Measurements from ENCODE around the gene FOXO1.
A peak's percentile ranks its signal among the peaks of the same experiment; 100 is the strongest.

Gene FOXO1

DNA sequence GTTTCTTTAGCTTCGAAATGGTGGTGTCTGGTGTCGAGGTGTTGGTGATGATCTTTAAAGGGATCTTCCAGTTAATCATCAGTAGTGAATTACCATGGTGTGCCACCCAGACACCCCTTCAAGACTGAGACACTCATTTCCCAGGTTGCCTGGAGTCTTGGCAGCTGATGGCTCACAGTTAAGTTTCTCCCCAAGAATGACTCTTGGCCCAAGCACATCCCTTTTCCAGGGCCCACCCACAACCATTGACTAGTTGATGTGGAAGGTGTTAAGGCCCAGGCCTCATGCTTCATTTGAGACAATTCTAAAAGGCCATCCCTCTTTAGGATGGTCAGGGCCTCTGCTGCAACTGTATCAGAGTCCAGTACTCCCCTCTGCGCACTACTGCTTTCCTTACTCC, 145.5 kb downstream of the FOXO1 start:
- TF ChIP-seq TAF1 (IDR thresholded peaks at IDR 0.05; ENCODE audit: low read depth) (no peak), FOXM1 (IDR thresholded peaks at IDR 0.05; ENCODE audit: borderline replicate concordance, low read depth) (no peak), CEBPB (IDR thresholded peaks at IDR 0.05) (no peak), TCF12 (IDR thresholded peaks at IDR 0.05; ENCODE audit: low read depth) (no peak), MAX (IDR thresholded peaks at IDR 0.05) (no peak), EGR1 (IDR thresholded peaks at IDR 0.05) (no peak), RAD21 (IDR thresholded peaks at IDR 0.05; ENCODE audit: low read depth) (no peak), EP300 (IDR thresholded peaks at IDR 0.05; ENCODE audit: borderline replicate concordance) (no peak), YY1 (IDR thresholded peaks at IDR 0.05; ENCODE audit: low read depth) (no peak), CREB1 (IDR thresholded peaks at IDR 0.05; ENCODE audit: low read depth) (no peak), TEAD4 (IDR thresholded peaks at IDR 0.05) (no peak), ZBTB7A (IDR thresholded peaks at IDR 0.05; ENCODE audit: low read depth) (no peak), NFIC (IDR thresholded peaks at IDR 0.05) (no peak)
- TF ChIP-seq, protein P1, sequence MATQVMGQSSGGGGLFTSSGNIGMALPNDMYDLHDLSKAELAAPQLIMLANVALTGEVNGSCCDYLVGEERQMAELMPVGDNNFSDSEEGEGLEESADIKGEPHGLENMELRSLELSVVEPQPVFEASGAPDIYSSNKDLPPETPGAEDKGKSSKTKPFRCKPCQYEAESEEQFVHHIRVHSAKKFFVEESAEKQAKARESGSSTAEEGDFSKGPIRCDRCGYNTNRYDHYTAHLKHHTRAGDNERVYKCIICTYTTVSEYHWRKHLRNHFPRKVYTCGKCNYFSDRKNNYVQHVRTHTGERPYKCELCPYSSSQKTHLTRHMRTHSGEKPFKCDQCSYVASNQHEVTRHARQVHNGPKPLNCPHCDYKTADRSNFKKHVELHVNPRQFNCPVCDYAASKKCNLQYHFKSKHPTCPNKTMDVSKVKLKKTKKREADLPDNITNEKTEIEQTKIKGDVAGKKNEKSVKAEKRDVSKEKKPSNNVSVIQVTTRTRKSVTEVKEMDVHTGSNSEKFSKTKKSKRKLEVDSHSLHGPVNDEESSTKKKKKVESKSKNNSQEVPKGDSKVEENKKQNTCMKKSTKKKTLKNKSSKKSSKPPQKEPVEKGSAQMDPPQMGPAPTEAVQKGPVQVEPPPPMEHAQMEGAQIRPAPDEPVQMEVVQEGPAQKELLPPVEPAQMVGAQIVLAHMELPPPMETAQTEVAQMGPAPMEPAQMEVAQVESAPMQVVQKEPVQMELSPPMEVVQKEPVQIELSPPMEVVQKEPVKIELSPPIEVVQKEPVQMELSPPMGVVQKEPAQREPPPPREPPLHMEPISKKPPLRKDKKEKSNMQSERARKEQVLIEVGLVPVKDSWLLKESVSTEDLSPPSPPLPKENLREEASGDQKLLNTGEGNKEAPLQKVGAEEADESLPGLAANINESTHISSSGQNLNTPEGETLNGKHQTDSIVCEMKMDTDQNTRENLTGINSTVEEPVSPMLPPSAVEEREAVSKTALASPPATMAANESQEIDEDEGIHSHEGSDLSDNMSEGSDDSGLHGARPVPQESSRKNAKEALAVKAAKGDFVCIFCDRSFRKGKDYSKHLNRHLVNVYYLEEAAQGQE (IDR thresholded peaks at IDR 0.05; ENCODE audit: low read depth) = no peak
- TF ChIP-seq, protein P2, sequence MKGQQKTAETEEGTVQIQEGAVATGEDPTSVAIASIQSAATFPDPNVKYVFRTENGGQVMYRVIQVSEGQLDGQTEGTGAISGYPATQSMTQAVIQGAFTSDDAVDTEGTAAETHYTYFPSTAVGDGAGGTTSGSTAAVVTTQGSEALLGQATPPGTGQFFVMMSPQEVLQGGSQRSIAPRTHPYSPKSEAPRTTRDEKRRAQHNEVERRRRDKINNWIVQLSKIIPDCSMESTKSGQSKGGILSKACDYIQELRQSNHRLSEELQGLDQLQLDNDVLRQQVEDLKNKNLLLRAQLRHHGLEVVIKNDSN (IDR thresholded peaks at IDR 0.05) = no peak

DNA sequence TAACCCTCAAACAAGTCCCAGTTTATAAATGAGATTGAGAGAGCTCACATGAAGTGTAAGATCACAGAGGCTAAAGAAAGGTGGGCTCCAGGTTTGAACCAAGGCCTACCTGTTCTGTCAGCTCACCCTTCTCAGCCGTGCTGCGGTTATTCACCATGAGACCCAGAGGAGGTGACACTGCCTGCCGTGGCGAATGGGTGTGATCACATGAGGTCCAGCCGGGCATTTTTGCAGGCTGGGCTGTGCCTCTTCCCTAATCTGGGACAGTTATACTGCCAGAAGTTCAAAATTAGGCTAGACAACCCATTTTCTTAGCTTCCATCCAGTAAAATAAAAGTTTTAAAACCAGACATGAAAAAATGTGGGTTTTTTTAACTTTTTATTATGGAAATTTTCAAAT, 146.8 kb downstream of the FOXO1 start:
- no peak for TF ChIP-seq CREB1 (IDR thresholded peaks at IDR 0.05; ENCODE audit: low read depth)
- no peak for TF ChIP-seq FOXM1 (IDR thresholded peaks at IDR 0.05; ENCODE audit: borderline replicate concordance, low read depth)
- TF ChIP-seq YY1 (IDR thresholded peaks at IDR 0.05; ENCODE audit: low read depth) = no peak

GRCh38 chr13:40518481-40518882, 148.0 kb downstream of the FOXO1 start:
- 0 out of 2 replicates have a peak, but pooled peaks have one; percentile 13 for TF ChIP-seq MAX (IDR thresholded peaks at IDR 0.05)
- no peak for TF ChIP-seq NFIC (IDR thresholded peaks at IDR 0.05)
- no peak for TF ChIP-seq ZBTB7A (IDR thresholded peaks at IDR 0.05; ENCODE audit: low read depth)

DNA sequence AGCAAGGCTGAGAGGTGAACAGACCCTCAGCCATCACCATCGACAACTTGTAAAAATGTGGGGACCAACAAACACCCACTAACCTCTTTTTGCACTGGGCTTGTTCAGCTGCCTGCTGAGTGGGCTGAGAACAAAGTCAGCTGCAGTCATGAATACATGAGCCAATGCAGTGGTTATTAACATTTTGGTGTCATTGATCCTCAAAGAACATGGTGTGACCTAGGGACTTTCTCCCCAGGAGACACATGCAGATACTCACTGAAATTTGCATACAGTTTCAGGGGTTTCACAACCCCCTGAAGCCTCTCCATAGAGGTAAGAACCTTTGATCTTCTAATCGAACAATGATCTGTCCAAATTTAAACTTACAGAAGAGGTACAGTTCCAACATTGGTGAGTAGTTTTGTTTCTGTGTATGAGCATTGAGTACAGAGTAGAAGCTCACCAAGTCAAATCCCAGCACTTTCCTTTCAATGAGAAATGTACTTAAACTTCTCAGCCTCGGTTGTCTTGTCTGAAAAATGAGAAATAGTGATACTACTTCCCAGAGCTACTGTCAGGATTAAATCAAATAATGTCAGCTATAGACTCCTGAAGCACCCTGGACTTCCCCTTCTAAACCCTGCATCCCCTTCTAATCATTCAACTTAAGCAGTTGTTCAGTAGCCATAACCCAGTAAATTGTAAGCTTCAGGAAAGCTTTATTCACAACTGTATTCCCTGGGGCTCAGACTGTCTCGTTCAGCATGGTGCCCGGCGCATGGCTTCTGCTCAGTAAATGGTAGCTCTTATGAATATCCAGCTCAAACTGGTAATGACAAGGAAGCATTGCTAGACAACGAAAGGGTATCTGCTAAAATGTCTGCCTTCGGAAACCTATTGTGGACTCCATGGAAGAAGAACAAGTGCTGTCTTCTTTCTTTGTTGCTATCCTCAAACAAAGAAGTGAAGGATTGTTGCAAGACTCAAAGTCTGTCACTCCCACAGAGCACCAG, 148.7 kb downstream of the FOXO1 start:
- no peak for TF ChIP-seq TAF1 (IDR thresholded peaks at IDR 0.05; ENCODE audit: low read depth)

GRCh38 chr13:40515702-40516101, 150.7 kb downstream of the FOXO1 start:
- TF ChIP-seq ZBTB7A (IDR thresholded peaks at IDR 0.05; ENCODE audit: low read depth) (no peak), CEBPB (IDR thresholded peaks at IDR 0.05) (no peak), FOXM1 (IDR thresholded peaks at IDR 0.05; ENCODE audit: borderline replicate concordance, low read depth) (no peak), YY1 (IDR thresholded peaks at IDR 0.05; ENCODE audit: low read depth) (no peak), TCF12 (IDR thresholded peaks at IDR 0.05; ENCODE audit: low read depth) (no peak), TAF1 (IDR thresholded peaks at IDR 0.05; ENCODE audit: low read depth) (no peak), EP300 (IDR thresholded peaks at IDR 0.05; ENCODE audit: borderline replicate concordance) (no peak), MAX (IDR thresholded peaks at IDR 0.05) (no peak), TEAD4 (IDR thresholded peaks at IDR 0.05) (no peak), RAD21 (IDR thresholded peaks at IDR 0.05; ENCODE audit: low read depth) (no peak), EGR1 (IDR thresholded peaks at IDR 0.05) (no peak)
- TF ChIP-seq, protein P1 (IDR thresholded peaks at IDR 0.05; ENCODE audit: low read depth) = no peak
- TF ChIP-seq, protein P2 (IDR thresholded peaks at IDR 0.05) = no peak

- TF ChIP-seq EP300 (IDR thresholded peaks at IDR 0.05; ENCODE audit: borderline replicate concordance) (no peak), YY1 (IDR thresholded peaks at IDR 0.05; ENCODE audit: low read depth) (no peak), EGR1 (IDR thresholded peaks at IDR 0.05) (no peak)
Measured at GRCh38 chr13:40514802-40515201, 151.6 kb downstream of the FOXO1 start.
